Measurements from ENCODE around the gene MPRIP. TPM values are rescaled to one million over a fixed set of nuclear protein-coding genes. Genes with fewer than 3 reads are reported as not detected.

MPRIP gene
- polyA plus RNA-seq, 1 donor (not counting 4 experiments of a cell fraction or from before 2014, with no cell fraction given), result 113 TPM

GRCh38 chr17:17190188-17190587 lies 147.9 kb downstream of the MPRIP start:
- FAIRE-seq (no peak), DNase-seq (ENCODE audit: low read depth, low spot score) (no peak)
- Histone ChIP-seq H3K9me3 (ENCODE audit: control insufficient read depth, low read depth, low read length) (no peaks in the 10 kb centered on the region), H3K27me3 (ENCODE audit: control insufficient read depth, extremely low read depth, insufficient read depth, low read length) (no peaks in the 10 kb centered on the region), H3K9ac (ENCODE audit: control insufficient read depth, extremely low read depth, insufficient read depth, low read length) (no peak overlapping the region), H3K4me2 (ENCODE audit: control insufficient read depth, extremely low read depth, insufficient read depth, low read depth, low read length) (no peak overlapping the region), H3K36me3 (ENCODE audit: control insufficient read depth in 2 of 2, extremely low read depth in 1 of 2, insufficient read depth in 2 of 2, low read length in 2 of 2) (peaks cover 9 to 21% of the 10 kb centered on the region in 2 experiments), H3K27ac (ENCODE audit: control insufficient read depth, insufficient read depth, low read length) (no peak overlapping the region), H3K79me2 (ENCODE audit: control insufficient read depth, insufficient read depth, low read length) (no peaks in the 10 kb centered on the region), H3K4me3 (ENCODE audit: control insufficient read depth in 2 of 3, extremely low read depth in 1 of 3, insufficient read depth in 2 of 3, low read depth in 1 of 3, low read length in 3 of 3) (no peak overlapping the region), H3K9me1 (ENCODE audit: control insufficient read depth, extremely low read depth, insufficient read depth, low read length) (peaks cover 2% of the 10 kb centered on the region), H4K20me1 (ENCODE audit: control insufficient read depth, extremely low read depth, insufficient read depth, low read length) (no peaks in the 10 kb centered on the region), H3K4me1 (ENCODE audit: control insufficient read depth, extremely low read depth, insufficient read depth, low read length) (peaks cover 15% of the 10 kb centered on the region), H2AFZ (ENCODE audit: control insufficient read depth, low read length) (no peak overlapping the region)
- TF ChIP-seq, protein P1, sequence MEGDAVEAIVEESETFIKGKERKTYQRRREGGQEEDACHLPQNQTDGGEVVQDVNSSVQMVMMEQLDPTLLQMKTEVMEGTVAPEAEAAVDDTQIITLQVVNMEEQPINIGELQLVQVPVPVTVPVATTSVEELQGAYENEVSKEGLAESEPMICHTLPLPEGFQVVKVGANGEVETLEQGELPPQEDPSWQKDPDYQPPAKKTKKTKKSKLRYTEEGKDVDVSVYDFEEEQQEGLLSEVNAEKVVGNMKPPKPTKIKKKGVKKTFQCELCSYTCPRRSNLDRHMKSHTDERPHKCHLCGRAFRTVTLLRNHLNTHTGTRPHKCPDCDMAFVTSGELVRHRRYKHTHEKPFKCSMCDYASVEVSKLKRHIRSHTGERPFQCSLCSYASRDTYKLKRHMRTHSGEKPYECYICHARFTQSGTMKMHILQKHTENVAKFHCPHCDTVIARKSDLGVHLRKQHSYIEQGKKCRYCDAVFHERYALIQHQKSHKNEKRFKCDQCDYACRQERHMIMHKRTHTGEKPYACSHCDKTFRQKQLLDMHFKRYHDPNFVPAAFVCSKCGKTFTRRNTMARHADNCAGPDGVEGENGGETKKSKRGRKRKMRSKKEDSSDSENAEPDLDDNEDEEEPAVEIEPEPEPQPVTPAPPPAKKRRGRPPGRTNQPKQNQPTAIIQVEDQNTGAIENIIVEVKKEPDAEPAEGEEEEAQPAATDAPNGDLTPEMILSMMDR (optimal IDR thresholded peaks at IDR 0.05 in 1 of 3, IDR thresholded peaks at IDR 0.05 in 1 of 3, conservative IDR thresholded peaks at IDR 0.05 in 1 of 3; ENCODE audit: extremely low read depth in 1 of 3, insufficient read depth in 2 of 3, low read length in 3 of 3), result no peak
- no peak for TF ChIP-seq EZH2 (IDR thresholded peaks at IDR 0.05; ENCODE audit: low read length)
- dilution Hi-C loops (cut with MboI; ENCODE audit: extremely low pct_ligation_motif_present, low sequenced_read_pairs), result no loop called here

DNA sequence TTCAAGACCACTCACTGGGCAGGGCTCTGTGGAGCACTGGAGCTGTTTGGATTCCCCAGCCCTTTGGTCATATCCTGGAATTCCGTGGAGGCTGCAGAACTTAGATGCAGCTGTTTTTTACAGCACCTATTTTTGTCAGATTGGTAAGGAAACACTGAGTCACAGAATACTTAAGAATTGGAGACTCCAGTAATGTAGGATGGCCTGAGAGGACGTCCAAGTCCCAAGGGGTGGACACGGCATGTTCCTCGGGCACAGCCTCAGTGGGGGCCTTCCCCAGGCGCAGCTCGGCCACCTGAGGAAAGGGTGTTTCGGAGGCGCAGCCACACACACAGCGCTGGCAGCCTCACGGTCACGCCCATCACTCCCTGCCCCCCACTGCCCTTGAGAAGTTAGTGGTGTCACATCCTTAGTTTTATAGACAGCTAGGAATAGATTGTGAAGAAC lies 149.1 kb downstream of the MPRIP start:
- peaks cover 2% of the 10 kb centered on the region for H3K9me1 ChIP-seq (ENCODE audit: control insufficient read depth, extremely low read depth, insufficient read depth, low read length)
- H3K27me3 ChIP-seq (ENCODE audit: control insufficient read depth, extremely low read depth, insufficient read depth, low read length), result no peaks in the 10 kb centered on the region
- H3K4me3 ChIP-seq (ENCODE audit: control insufficient read depth in 2 of 3, extremely low read depth in 1 of 3, insufficient read depth in 2 of 3, low read depth in 1 of 3, low read length in 3 of 3), result no peak overlapping the region
- H4K20me1 ChIP-seq (ENCODE audit: control insufficient read depth, extremely low read depth, insufficient read depth, low read length), result no peaks in the 10 kb centered on the region
- no peak overlapping the region for H2AFZ ChIP-seq (ENCODE audit: control insufficient read depth, low read length)
- dilution Hi-C loops (cut with MboI; ENCODE audit: extremely low pct_ligation_motif_present, low sequenced_read_pairs), result no loop called here
- peaks cover 9 to 21% of the 10 kb centered on the region in 2 experiments for H3K36me3 ChIP-seq (ENCODE audit: control insufficient read depth in 2 of 2, extremely low read depth in 1 of 2, insufficient read depth in 2 of 2, low read length in 2 of 2)
- DNase-seq (ENCODE audit: low read depth, low spot score) (no peak), FAIRE-seq (no peak)
- no peaks in the 10 kb centered on the region for H3K79me2 ChIP-seq (ENCODE audit: control insufficient read depth, insufficient read depth, low read length)
- H3K4me2 ChIP-seq (ENCODE audit: control insufficient read depth, extremely low read depth, insufficient read depth, low read depth, low read length), result no peak overlapping the region
- peaks cover 7% of the 10 kb centered on the region for H3K4me1 ChIP-seq (ENCODE audit: control insufficient read depth, extremely low read depth, insufficient read depth, low read length)
- TF ChIP-seq EZH2 (IDR thresholded peaks at IDR 0.05; ENCODE audit: low read length), result no peak
- TF ChIP-seq, protein P1 (optimal IDR thresholded peaks at IDR 0.05 in 1 of 3, IDR thresholded peaks at IDR 0.05 in 1 of 3, conservative IDR thresholded peaks at IDR 0.05 in 1 of 3; ENCODE audit: extremely low read depth in 1 of 3, insufficient read depth in 2 of 3, low read length in 3 of 3), result no peak
- H3K9ac ChIP-seq (ENCODE audit: control insufficient read depth, extremely low read depth, insufficient read depth, low read length), result no peak overlapping the region
- H3K9me3 ChIP-seq (ENCODE audit: control insufficient read depth, low read depth, low read length), result no peaks in the 10 kb centered on the region
- H3K27ac ChIP-seq (ENCODE audit: control insufficient read depth, insufficient read depth, low read length), result no peak overlapping the region
